ENCODE results near the gene RAB11FIP4.
"Not testable (repeated sequence)": the region's sequence is repeated elsewhere in the genome, so short reads cannot be mapped to it uniquely, and the experiment has no call there.

The RAB11FIP4 gene, protein sequence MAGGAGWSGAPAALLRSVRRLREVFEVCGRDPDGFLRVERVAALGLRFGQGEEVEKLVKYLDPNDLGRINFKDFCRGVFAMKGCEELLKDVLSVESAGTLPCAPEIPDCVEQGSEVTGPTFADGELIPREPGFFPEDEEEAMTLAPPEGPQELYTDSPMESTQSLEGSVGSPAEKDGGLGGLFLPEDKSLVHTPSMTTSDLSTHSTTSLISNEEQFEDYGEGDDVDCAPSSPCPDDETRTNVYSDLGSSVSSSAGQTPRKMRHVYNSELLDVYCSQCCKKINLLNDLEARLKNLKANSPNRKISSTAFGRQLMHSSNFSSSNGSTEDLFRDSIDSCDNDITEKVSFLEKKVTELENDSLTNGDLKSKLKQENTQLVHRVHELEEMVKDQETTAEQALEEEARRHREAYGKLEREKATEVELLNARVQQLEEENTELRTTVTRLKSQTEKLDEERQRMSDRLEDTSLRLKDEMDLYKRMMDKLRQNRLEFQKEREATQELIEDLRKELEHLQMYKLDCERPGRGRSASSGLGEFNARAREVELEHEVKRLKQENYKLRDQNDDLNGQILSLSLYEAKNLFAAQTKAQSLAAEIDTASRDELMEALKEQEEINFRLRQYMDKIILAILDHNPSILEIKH

DNA sequence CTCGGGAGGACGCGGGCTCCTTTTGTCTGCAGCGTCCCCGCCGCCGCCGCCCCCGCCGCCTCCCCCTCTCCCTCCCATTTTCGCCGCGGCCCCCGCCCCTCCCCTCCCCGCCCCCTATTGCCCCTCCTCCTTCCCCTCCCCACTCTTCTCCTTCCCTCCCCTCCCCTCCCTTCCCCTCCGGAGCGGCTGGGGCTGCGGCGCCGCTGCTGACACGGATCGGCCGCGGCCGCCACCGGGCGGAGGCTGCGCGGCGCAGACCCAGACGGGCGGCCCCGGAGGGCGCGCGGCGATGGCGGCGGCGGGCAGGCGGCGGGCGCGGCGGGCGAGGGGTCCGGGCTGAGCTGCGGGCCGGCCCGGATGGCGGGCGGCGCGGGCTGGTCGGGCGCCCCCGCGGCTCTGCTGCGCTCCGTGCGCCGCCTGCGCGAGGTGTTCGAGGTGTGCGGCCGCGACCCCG lies at the start of gene RAB11FIP4:
RAB11FIP4 (plus strand) TSS at position 180 of the 454 bp plus-strand sequence; CDS start at position 358, 178 bp downstream.
- DNase-seq (ENCODE audit: low read depth in 2 of 2): no peak

- DNase-seq (ENCODE audit: low read depth in 2 of 2): not testable (repeated sequence)
These were observed 46.2 kb upstream of the RAB11FIP4 start for GRCh38 chr17:31345191-31345747.

DNA sequence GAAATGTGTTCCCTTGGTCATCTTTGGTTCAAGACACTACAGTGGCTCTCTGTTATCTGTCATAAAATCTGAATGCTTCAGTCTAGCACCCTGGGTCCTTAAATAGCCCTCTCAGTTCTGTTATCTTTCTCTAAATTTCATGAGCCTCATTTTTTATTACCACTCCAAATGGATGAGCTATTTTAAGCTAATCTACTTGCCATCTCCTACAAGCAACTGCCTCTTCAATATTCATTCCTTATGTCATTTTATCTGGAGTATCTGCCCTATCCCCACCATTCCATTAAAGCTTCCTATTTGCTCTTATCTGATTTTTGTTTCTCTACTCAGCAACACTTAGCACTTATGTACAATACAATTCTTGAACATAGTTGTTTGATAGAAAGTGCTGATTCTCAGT lies 42.0 kb upstream of the RAB11FIP4 start:
- DNase-seq (ENCODE audit: low read depth in 2 of 2): no peak

GRCh38 chr17:31355935-31356334 lies 35.5 kb upstream of the RAB11FIP4 start:
- DNase-seq (ENCODE audit: low read depth in 2 of 2): no peak

DNA sequence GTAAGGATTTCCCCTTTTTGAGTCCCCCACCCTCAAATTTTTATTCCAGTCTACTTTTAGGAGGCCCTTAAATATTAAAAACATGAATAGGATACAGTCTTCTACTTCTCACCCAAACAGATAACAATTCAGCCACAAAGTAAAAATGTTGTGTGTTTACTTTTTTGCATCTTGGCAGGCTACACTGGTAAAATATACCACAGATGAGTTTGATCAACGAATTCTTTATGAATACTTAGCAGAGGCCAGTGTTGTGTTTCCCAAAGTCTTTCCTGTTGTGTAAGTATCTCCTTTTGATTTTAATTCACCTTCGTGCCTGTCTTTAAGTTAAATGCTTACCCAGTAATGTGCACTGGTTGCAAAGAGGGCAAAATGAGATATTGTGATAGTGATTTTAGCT lies 34.4 kb upstream of the RAB11FIP4 start:
- no peak for DNase-seq (ENCODE audit: low read depth in 2 of 2)

GRCh38 chr17:31357839-31358394 lies 33.6 kb upstream of the RAB11FIP4 start:
- no peak for DNase-seq (ENCODE audit: low read depth in 2 of 2)

GRCh38 chr17:31364012-31364411 lies 27.5 kb upstream of the RAB11FIP4 start:
- DNase-seq (ENCODE audit: low read depth in 2 of 2): no peak

DNA sequence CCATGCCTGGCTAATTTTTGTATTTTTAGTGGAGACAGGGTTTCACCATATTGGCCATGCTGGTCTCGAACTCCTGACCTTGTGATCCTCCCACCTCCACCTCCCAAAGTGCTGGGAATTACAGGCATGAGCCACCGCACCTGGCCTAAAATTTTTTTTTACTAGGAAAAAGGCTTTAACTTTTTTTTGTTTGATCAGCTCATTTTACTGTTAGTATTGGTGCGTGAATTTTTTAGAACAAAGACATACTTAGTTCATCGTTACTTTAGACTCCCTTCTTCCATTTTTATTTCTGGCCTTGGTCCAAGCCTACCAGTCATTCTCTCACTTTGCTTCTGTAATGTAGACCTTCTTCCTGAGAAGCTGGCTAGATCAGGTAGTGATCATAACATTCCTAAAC lies 25.4 kb upstream of the RAB11FIP4 start:
- no peak for DNase-seq (ENCODE audit: low read depth in 2 of 2)

GRCh38 chr17:31369266-31369665 lies 22.2 kb upstream of the RAB11FIP4 start:
- DNase-seq (ENCODE audit: low read depth in 2 of 2): no peak

- DNase-seq (ENCODE audit: low read depth in 2 of 2): no peak
These were observed 19.9 kb upstream of the RAB11FIP4 start for GRCh38 chr17:31371511-31372097.

GRCh38 chr17:31373150-31374093 lies 18.1 kb upstream of the RAB11FIP4 start:
- no peak for DNase-seq (ENCODE audit: low read depth in 2 of 2)

GRCh38 chr17:31374094-31374447 lies 17.4 kb upstream of the RAB11FIP4 start:
- no peak for DNase-seq (ENCODE audit: low read depth in 2 of 2)

- no peak for DNase-seq (ENCODE audit: low read depth in 2 of 2)
These were observed 17.0 kb upstream of the RAB11FIP4 start for GRCh38 chr17:31374503-31374902.

DNA sequence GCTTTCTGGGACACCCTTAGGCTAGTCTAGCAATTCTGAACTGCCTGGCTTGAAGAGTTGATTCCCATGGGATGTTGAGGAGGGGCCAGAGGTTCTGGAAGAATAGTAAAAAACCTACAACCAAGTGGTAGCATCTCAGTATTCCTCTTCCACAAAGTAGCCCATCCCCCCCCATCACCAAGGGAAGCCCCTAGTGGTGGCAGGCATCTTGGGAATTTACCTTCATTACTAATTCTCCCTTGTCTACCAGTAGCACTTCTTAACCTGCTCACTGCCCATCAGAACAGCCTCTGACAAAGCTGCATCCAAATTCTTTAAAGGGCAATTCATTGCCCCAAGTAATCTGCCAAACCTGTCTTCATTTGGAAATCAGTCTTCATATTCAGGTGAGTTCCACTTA lies 12.8 kb upstream of the RAB11FIP4 start:
- DNase-seq (ENCODE audit: low read depth in 2 of 2): no peak

DNA sequence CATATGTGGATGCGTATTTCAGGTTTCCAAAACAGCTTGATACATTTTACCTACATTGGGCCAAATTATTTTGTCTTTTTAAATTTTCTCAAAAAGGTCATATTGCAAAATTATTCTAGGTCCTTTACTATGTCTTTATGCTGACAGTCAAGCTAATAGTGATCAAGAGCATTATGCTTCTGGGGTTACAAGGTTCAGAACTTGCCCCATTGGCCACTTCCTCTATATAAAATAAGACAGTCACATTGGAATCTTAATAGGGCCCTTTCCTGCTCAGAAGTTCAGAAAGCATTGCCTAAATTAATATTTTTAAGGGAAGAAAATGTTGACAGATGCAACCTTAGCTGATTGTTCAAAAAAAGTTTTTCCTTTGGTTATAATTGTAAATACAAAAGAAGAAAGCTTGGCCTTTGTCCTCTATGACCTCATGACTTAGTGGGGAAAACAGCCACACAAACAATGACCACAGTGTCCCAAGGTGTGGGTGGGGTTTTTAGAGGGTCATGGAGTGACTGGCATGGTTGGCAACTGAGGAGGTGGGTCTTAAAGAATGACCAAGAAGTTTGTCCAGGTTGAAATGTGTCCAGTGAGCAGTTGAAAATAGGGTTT lies 11.8 kb upstream of the RAB11FIP4 start:
- no peak for DNase-seq (ENCODE audit: low read depth in 2 of 2)

GRCh38 chr17:31381165-31381668 lies 10.3 kb upstream of the RAB11FIP4 start:
- DNase-seq (ENCODE audit: low read depth in 2 of 2): no peak

GRCh38 chr17:31382668-31383275 lies 8.7 kb upstream of the RAB11FIP4 start:
- not testable (repeated sequence) for DNase-seq (ENCODE audit: low read depth in 2 of 2)

- not testable (repeated sequence) for DNase-seq (ENCODE audit: low read depth in 2 of 2)
These were observed 8.0 kb upstream of the RAB11FIP4 start for GRCh38 chr17:31383488-31383887.

DNA sequence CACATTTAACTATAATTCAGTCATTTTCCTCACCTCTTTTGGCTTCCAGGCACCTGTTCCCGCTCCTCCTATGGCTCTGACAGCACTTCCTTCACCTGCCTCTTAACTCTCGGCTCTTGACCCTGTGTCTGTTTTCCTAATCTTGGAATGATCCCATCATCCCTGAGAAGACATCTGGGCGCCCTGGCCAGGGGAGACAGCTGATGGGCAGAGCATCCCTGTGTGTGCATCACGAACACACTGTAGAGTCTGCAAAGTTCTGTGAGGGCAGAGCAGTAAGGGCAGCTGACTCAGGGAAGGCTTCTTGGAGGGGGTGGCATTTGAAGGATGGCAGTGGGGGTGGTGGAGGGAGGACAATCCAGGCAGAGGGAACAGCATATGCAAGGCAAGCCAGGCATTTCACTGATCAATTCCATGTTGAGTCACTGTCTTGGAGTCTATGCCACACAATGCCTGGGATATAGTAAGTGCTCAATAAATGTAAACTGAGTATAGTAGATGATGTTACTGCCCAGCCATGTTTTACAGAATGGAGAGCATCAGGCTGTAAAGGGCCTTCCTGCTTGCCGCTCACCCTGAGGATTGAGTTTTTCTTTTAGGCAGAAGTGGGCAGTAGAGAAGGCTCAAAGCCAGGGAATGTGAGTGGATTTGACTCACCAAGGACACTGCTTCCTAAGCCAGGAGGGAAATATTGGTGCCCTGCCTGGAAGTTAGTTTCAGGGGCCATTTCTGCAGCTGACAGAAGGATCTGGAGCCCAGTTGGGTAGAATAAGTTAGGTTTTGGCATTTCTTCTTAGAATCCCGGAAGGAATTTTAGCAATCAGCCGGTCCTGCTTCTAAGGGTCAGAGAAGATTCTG lies 5.8 kb upstream of the RAB11FIP4 start:
- no peak for DNase-seq (ENCODE audit: low read depth in 2 of 2)
